K562 (cell line): Measurements from ENCODE around the gene ABHD10. TPM values are rescaled to one million over a fixed set of nuclear protein-coding genes. Genes with fewer than 3 reads are reported as not detected.

Source experiments
- ATAC-seq: fragments of 200-7000 bp; cut with Tn5 transposase; 3 replicates; pipeline ENCODE4 v1.9.1; 2020; ENCODE audit warnings: moderate library complexity
- BruUV-seq: library from RNA; stranded (reverse); fragments of 400-500 nt; replicated peaks from 2 replicates; lab custom pipeline; 2021; lab: Mats Ljungman, UMichigan
- CTCF ChIA-PET: fragments of 300-600 bp; formaldehyde crosslinking; extraction: SDS; loops from one replicate; lab custom pipeline; 2021; ENCODE audit warnings: low intra/inter-chr PET ratio; lab: Yijun Ruan, JAX
- POLR2A ChIA-PET: fragments of 300-600, 350-650 bp; sonication (Branson Sonifier 250); formaldehyde crosslinking; extraction: SDS; loops from one replicate; lab custom pipeline; 2021; ENCODE audit warnings: antibody characterized with exemption, inconsistent platforms; lab: Yijun Ruan, JAX
- DNase-seq, 4 experiments: peaks; one replicate each; pipeline versions ENCODE4 v3.0.0 to v3.0.0-alpha.2; 2011 to 2018; ENCODE audit warnings: low spot score in 3 of 4, mixed read lengths in 3 of 4; ENCODE audit errors: extremely low read depth in 1 of 4
- FAIRE-seq: peaks from 2 replicates; lab custom pipeline; 2011; peaks lifted over from hg19 to GRCh38; lab: Jason Lieb, UNC
- H2AFZ ChIP-seq: 2 replicates; pipeline ENCODE4 v1.6.0; 2011; ENCODE audit warnings: low read depth, low read length, control low read depth, inconsistent platforms
- H3K27ac ChIP-seq: fragments of 200-600 bp; 3 replicates; pipeline ENCODE4 v1.8.0; 2011; ENCODE audit warnings: low read depth, mild to moderate bottlenecking, control low read depth, inconsistent platforms, low read length, moderate library complexity, mixed read lengths; ENCODE audit errors: extremely low read depth
- H3K27me3 ChIP-seq, 2 experiments: fragments of 300-600 bp in 1 of 2; 2 replicates in 1 of 2; 3 replicates in 1 of 2; pipeline versions ENCODE4 v1.6.0 to v1.8.0; 2011; ENCODE audit warnings: inconsistent platforms in 2 of 2, low read length in 2 of 2, mild to moderate bottlenecking in 1 of 2, mixed read lengths in 1 of 2, moderate library complexity in 1 of 2; ENCODE audit not compliant: control insufficient read depth in 2 of 2, insufficient read depth in 2 of 2
- H3K36me3 ChIP-seq: fragments of 300-600 bp; 3 replicates; pipeline ENCODE4 v1.8.0; 2011; ENCODE audit warnings: mild to moderate bottlenecking, low read length, inconsistent platforms; ENCODE audit not compliant: control insufficient read depth, insufficient read depth
- H3K4me1 ChIP-seq, 2 experiments: fragments of 200-600 bp in 1 of 2; replicated peaks in 1 of 2; 2 replicates in 1 of 2; 3 replicates in 1 of 2; pipeline versions ENCODE4 v1.5.1 to v1.8.0; 2011; ENCODE audit warnings: inconsistent platforms in 2 of 2, low read length in 2 of 2, mild to moderate bottlenecking in 1 of 2, mixed read lengths in 1 of 2, moderate library complexity in 1 of 2; ENCODE audit not compliant: control insufficient read depth in 2 of 2, insufficient read depth in 2 of 2
- H3K4me2 ChIP-seq: 2 replicates; pipeline ENCODE4 v1.6.1; 2011; ENCODE audit warnings: low read length, control low read depth, inconsistent platforms, mixed read lengths; ENCODE audit not compliant: insufficient read depth
- H3K4me3 ChIP-seq: fragments of 200-600 bp; sonication (generic), shearing (Covaris generic); 2 replicates; pipeline ENCODE4 v1.5.1; 2016; ENCODE audit warnings: control low read depth, inconsistent platforms
- H3K79me2 ChIP-seq: fragments of 200-600 bp; 3 replicates; pipeline ENCODE4 v1.8.0; 2011; ENCODE audit warnings: low read length, inconsistent platforms; ENCODE audit not compliant: control insufficient read depth, insufficient read depth
- H3K9ac ChIP-seq, 2 experiments: 2 replicates each; pipeline versions ENCODE4 v1.6.0 to v1.6.1; 2011; ENCODE audit warnings: low read depth in 2 of 2, low read length in 2 of 2, control low read depth in 1 of 2, inconsistent platforms in 1 of 2, mild to moderate bottlenecking in 1 of 2, mixed read lengths in 1 of 2; ENCODE audit not compliant: insufficient read depth in 1 of 2
- H3K9me1 ChIP-seq: one replicate; pipeline ENCODE4 v1.6.0; 2011; ENCODE audit warnings: inconsistent platforms, mild to moderate bottlenecking, low read length, moderate library complexity; ENCODE audit not compliant: control insufficient read depth, insufficient read depth
- H3K9me3 ChIP-seq: replicated peaks from 2 replicates; pipeline ENCODE4 v1.5.1; 2011; ENCODE audit warnings: low read depth, low read length, inconsistent platforms; ENCODE audit not compliant: control insufficient read depth, insufficient read depth
- H4K20me1 ChIP-seq: replicated peaks from 2 replicates; pipeline ENCODE4 v1.6.1; 2011; ENCODE audit warnings: low read length, inconsistent platforms, mixed read lengths; ENCODE audit not compliant: control insufficient read depth, insufficient read depth
- BMI1 ChIP-seq: fragments of 150-350 bp; IDR thresholded peaks from 2 replicates; pipeline ENCODE4 v1.6.1; 2014; ENCODE audit warnings: low read length
- CREB3L1 ChIP-seq: fragments of 450-650 bp; IDR thresholded peaks from 2 replicates; pipeline ENCODE4 v1.6.1; 2014; ENCODE audit warnings: low read depth, mild to moderate bottlenecking, moderate library complexity, borderline replicate concordance
- E2F1 ChIP-seq: sonication (generic); formaldehyde crosslinking; IDR thresholded peaks from 2 replicates; pipeline ENCODE4 v1.8.1; 2023; ENCODE audit warnings: mild to moderate bottlenecking, missing genetic modification reagents, moderate library complexity
- HINFP ChIP-seq: fragments of 450-650 bp; conservative IDR thresholded peaks from 2 replicates; pipeline ENCODE4 v1.6.1; 2016; ENCODE audit warnings: missing genetic modification characterization, low read depth, mild to moderate bottlenecking, control low read depth, missing compliant biosample characterization
- MXI1 ChIP-seq: IDR thresholded peaks from 2 replicates; pipeline ENCODE4 v1.6.1; 2011; ENCODE audit warnings: low read depth, mild to moderate bottlenecking, improper control_type of control experiment, low read length
- SMARCE1 ChIP-seq: fragments of 450-650 bp; IDR thresholded peaks from 2 replicates; pipeline ENCODE4 v1.7.1; 2016; ENCODE audit warnings: mild to moderate bottlenecking
- ZNF395 ChIP-seq: fragments of 200-800 bp; sonication (Bioruptor generic); IDR thresholded peaks from 2 replicates; pipeline ENCODE4 v1.6.1; 2017; ENCODE audit warnings: missing genetic modification characterization, missing compliant biosample characterization
- WGBS: fragments of 100-300 bp; shearing (Covaris generic); methylation state at CpG from one replicate; pipeline ENCODE4 v1.1.6; 2016; ENCODE audit warnings: low coverage, mixed read lengths; ENCODE audit not compliant: insufficient coverage; ENCODE audit errors: missing lambda C conversion rate; 5-methylcytosine and 5-hydroxymethylcytosine counted together
- in situ Hi-C: fragments of 300-500 bp; cut with MboI; formaldehyde crosslinking; loops from 4 replicates; pipeline ENCODE4 v1.15.0; 2018; ENCODE audit warnings: inconsistent platforms, mixed read lengths
- intact Hi-C: fragments of 100-400 bp; cut with micrococcal nuclease; formaldehyde crosslinking; loops from 2 replicates; pipeline ENCODE4 v1.14.2; 2022
- polyA plus RNA-seq, 8 experiments: library from polyadenylated mRNA; depleted of rRNA in 4 of 8; stranded (reverse) in 5 of 8; unstranded in 3 of 8; fragments of >200 nt; fragmentation: Nextera tagmentation in 2 of 8; fragmentation: Illumina TruSeq in 1 of 8; extraction: Ambion mirVana in 2 of 8; extraction: Trizol in 1 of 8; gene quantifications; 2 replicates each; pipeline versions ENCODE4 v1.2.1 to v1.2.3, GENCODE V29; 2011 to 2014; ENCODE audit warnings: inconsistent platforms in 1 of 8, missing spikeins in 1 of 8
- total RNA-seq, 7 experiments: library from RNA; depleted of rRNA in 6 of 7; stranded (reverse); fragments of >200 nt in 6 of 7; fragmentation: Illumina TruSeq in 2 of 7; extraction: Trizol in 2 of 7; gene quantifications; 2 replicates each; pipeline versions ENCODE4 v1.2.1 to v1.2.3, GENCODE V29; 2011 to 2021; ENCODE audit warnings: low replicate concordance in 1 of 7

Gene ABHD10
- total and polyA plus RNA-seq, 9 of the 15 experiments (the other 6 are each of a cell fraction or from before 2014, with no cell fraction given) = 6.1 to 29.5 (median 11.5) TPM

- TF ChIP-seq CREB3L1 = no peak
- TF ChIP-seq E2F1 = no peak
- no peak for TF ChIP-seq HINFP
- no peak for TF ChIP-seq SMARCE1
- no peak for TF ChIP-seq MXI1
These were observed 39.0 kb upstream of the ABHD10 start (continued) for GRCh38 chr3:111939873-111940272.

GRCh38 chr3:111943533-111943932 lies 35.3 kb upstream of the ABHD10 start:
- no peak overlapping the region for H3K4me2 ChIP-seq
- FAIRE-seq = no peak
- POLR2A ChIA-PET = no interaction called here

More at GRCh38 chr3:111943533-111943932, 35.3 kb upstream of the ABHD10 start:
- Histone ChIP-seq H3K79me2 (no peaks in the 10 kb centered on the region), H3K27me3 (no peaks in the 10 kb centered on the region), H2AFZ (no peak overlapping the region), H4K20me1 (no peaks in the 10 kb centered on the region), H3K27ac (no peak overlapping the region), H3K36me3 (no peaks in the 10 kb centered on the region), H3K4me1 (no peaks in the 10 kb centered on the region), H3K9me1 (no peaks in the 10 kb centered on the region), H3K4me3 (no peak overlapping the region), H3K9ac (no peak overlapping the region), H3K9me3 (no peaks in the 10 kb centered on the region)
- intact Hi-C loops = no loop called here
- 0% methylated on average over 2 of the region's 2 CpGs for WGBS
- CTCF ChIA-PET = no interaction called here
- in situ Hi-C loops = no loop called here
- TF ChIP-seq ZNF395 (CRISPR knock-in tag) (no peak), BMI1 (no peak)
- DNase-seq (no peak), ATAC-seq (no peak)
- no TSS peak for BruUV-seq
